Measurements from ENCODE around the gene CD84. TPM values are rescaled to one million over a fixed set of nuclear protein-coding genes. Genes with fewer than 3 reads are reported as not detected.
"Not testable (repeated sequence)": the region's sequence is repeated elsewhere in the genome, so short reads cannot be mapped to it uniquely, and the experiment has no call there.

CD84 gene
- total RNA-seq, 1 donor from 2014 or later = 43.9 TPM

DNA sequence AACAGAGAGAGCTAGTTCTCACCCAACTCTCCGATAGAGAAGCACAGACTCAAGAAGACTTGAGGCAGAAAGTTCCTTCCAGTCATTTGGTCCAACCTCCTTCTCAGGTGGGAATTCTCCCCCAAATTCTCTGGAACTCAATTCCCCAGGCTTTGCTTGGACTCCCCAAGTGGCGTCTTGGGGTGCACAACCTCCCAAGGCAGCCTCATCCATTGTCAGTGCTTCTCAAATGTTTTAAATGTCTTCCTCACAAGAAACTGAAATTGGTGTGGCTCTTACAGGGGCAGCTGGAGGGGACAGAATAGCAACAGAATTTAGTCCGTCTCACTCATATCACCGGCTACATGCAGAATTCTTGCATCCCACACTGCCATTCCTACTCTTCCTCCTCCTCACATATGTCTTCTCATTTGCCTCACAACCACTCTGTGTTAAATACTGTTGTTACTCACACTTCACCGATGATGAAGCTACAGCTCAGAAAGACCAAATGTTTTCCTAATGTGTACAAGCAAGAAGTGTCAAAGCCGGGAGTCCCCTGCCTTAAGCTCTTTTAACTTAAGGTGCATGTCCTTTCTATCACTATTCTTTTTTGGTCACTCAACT, 33.4 kb upstream of the CD84 start:
- intact Hi-C loops (cut with micrococcal nuclease) = no loop called here

DNA sequence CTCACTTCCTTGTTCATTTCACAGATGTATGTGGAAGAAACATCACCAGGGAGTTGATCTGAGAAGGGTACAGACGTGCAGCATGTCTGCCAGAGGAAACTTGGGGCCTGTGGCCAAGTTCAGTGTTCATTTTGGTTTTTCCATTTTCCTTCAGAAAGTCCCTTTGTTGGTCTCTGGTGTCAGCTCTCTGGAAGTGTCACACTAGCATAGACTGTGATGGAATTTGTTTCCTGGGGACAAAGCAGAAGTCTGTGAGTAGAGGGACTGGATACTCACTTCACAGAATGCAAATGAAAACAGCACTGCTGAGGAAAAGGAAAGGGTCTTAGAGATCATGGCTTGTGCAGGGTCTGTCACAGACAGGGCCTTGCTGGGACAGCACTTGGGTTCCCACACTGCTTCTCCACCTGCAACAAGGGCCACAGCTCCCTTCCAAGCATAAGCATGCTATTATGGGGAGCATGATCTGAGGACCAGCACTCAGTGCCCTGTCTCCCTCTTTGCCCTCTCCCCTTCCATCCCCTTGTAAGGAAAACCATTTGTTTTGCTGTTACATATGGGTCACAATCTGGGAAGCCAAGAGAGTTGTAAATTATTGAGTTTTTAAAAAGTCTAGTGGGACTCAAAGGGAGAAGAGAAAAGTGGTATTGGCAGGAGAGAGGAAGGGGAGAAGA, 31.4 kb upstream of the CD84 start:
- intact Hi-C loops (cut with micrococcal nuclease) = no loop called here

DNA sequence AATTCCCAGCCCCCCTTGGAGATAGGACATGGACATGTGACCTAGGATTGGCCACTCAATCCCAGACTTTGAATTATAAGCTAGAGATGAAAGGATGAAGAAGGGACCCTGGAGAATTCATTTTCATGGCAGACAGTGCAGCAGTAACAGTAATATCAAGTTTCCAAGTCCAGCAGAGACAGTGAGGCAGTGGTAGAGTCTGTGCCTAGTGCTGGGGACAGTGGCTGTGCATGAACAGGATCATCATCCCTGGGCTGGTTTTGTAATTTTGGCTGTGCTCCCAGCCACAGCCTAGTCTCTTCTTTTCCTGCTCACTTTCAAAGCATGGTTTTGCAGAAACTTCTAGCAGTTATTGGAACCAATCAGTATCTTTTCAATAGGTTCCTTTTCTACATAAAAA, 29.6 kb upstream of the CD84 start:
- intact Hi-C loops (cut with micrococcal nuclease) = no loop called here

DNA sequence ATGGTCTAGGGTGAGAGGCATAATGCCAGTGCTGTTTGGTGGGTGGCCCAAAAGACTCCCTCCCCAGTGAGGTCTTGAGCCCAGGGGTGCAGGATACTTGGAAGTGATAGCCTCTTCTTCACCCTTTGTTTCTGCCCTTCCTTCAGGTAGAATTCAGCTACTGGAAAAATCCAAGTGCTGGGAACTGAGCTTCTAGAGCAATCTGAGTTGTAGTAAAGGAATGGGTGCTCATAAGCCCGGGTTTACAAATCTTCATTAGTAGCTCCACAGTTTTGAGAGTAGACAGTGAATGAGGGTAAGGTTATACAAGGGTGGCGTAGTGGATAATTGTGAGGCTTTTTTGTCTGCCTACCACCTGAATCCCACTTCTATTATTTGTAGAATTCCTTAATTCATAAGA, 29.2 kb upstream of the CD84 start:
- intact Hi-C loops (cut with micrococcal nuclease) = no loop called here

DNA sequence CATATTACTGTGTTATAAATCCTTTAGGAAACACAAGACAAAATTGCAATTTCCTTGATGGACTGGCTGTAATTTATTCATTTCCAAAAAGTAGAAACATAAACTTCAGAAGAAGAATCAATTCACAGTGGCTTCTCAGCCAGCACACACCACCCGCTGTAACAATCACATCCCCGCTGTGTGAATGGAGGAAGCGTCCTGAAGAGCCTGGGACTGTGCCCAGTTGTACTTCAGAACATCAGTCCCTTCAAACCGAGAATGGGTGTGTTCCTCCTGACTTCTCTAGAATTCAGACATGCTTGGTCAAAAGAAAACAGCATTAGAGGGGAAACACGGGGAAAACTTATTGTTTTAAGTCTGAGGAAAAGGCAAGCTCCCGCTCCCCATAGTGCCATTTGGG, 28.8 kb upstream of the CD84 start:
- intact Hi-C loops (cut with micrococcal nuclease) = no loop called here

DNA sequence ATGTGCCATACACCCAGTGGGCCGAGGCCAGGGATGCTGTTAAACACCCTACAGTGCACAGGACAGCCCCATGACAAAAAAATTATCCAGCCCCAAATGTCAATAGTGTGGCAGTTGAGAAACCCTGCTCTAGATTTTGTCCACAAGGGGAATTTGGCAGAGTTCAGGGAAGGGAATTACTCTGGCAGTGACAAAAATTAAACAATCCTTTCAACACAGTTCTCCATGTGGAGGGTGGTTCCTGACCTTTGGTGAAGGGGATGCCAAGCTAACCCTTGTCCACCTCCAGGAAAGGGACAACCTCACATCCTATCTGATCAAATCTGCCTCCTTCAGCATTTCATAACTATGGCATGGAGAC, 28.4 kb upstream of the CD84 start:
- intact Hi-C loops (cut with micrococcal nuclease) = loop anchor here (1.0 to 2.0 kb wide), 6 partner anchors 57 to 415 kb away; no protein-coding TSS in a partner anchor

DNA sequence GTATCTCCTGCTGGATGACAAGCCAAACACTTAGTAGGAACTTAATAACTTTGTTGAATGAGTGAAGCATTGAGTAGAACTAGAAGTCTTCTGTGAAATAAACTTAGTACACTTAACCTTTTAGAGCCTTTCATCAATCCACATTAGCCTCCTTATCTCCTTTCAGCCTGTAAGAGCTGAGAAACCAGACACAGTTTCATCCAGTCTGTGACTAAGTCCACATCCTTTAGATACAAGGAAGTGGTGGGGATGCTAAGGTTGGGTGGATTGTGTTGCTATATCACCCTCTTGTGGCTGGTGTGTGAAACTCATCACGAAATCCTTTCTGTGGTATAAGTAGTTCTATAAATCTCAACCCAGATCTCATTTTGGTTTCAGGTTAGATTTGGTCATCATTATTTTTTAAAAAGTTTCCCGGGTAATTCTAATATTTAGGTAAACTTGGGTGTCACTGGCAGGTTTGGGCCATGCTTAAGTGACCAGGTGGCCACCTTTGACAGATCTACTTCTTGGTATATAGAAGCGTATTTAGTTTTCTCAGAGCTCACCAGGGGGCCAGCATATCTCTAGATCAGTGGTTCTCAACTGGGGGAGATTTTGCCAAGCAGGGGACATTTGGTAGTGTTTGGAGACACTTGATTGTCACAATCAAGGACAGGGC, 27.8 kb upstream of the CD84 start:
- intact Hi-C loops (cut with micrococcal nuclease) = loop anchor here (1.0 to 2.0 kb wide), 6 partner anchors 57 to 414 kb away; no protein-coding TSS in a partner anchor

DNA sequence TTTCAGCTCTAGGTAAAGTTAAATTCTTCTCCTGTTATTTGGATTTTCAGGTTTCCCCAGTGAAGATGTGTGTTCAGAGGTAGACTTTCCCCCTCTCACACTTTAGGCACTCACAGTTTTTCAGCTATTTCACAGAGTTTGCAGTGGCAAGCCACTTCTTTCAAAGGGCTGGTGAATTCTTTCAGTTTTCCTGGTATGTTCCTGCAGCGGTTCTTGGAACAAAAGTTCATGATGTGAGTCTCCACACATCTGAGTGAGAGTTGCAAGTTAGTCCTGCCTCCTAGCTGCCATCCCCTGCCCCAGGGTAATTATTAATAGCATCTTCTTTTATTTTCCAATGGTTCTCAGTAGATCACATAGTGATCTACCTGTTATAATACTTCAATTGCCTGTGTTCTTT, 27.3 kb upstream of the CD84 start:
- intact Hi-C loops (cut with micrococcal nuclease) = loop anchor here (1.0 to 2.0 kb wide), 6 partner anchors 56 to 414 kb away; no protein-coding TSS in a partner anchor

DNA sequence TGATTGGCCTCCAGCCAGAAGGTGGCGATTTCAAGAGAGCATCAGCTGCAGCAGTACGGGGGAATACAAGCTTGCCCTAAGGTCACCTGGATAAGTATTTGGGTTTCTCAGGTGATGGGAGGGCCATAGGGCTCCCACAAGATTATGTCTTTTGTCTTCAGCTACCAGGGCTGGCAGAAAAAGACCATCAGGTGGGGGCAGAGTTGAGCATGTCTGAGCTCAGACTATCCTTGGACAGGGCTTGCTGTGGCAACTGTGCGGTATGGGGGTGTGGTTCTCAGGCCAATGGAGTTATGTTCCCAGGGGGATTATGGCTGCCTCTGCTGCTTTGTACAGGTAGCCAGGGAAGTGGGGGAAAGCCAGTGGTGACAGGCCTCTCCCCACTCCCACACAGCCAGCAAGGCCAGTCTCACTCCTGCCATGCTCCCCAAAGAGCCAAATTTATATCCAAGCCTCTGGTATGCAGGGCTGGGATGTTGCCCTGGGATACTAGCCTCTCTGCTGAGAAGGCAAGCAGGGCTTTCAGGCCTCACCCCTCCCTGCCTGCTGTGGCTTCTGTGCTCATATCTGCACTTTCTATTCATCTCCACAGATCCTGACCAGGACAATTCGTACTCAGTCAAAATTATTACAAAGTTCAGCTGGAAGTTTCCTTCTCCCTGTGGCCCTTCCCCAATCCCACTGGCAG, 26.6 kb upstream of the CD84 start:
- intact Hi-C loops (cut with micrococcal nuclease) = loop anchor here (2.0 kb wide), 1 partner anchor 413 kb away; no protein-coding TSS in a partner anchor

DNA sequence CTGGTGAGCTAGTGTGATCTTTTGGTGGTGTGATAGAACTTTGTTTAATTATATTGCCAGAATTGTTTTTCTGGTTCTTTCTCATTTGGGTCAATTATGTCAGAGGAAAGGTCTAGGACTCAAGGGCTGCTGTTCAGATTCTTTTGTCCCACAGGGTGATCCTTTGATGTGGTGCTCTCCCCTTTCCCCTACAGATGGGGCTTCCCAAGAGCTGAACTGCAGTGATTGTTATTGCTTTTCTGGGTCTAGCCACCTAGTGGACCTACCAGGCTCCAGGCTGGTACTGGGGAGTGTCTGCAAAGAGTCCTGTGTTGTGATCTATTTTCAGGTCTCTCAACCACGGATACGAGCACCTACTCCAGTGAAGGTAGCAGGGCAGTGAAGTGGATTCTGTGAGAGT, 25.9 kb upstream of the CD84 start:
- intact Hi-C loops (cut with micrococcal nuclease) = no loop called here

DNA sequence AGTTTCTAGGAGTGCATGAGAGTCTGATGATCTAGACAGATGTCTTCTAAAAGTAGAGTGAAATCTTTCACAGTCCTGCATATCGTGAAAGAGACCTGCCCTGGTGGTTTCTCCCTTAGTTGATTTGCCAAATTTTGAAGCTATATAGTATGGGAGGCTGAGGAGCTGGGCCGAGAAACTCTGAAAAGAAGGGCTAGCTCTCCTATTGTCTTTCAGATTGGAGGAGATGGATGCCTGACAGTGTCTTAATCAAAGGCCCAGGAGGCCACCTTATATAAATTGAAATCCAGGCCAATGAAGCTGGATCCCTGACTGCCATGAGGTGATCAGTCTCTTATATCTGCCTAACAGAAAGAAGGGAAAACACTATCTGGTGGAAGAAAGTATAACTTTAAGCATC, 18.4 kb upstream of the CD84 start:
- intact Hi-C loops (cut with micrococcal nuclease) = no loop called here

DNA sequence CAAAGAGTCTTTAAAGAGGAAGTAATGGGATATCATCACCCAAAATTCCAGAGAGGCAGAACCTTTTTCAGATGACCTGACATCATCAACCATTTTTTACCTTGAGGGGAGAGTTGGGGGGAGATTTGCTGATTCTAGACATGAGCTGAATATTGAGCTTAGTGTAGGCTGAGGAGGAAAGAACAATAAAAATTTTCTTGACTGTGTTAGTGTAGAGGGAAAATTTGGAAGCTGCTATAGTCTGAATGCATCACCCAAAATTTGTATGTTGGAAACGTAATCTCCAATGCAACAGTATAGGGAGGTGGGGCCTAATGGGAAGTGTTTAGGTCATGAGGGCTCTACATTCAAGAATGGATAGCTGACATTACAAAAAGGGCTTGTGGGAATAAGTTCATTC, 17.8 kb upstream of the CD84 start:
- intact Hi-C loops (cut with micrococcal nuclease) = no loop called here

DNA sequence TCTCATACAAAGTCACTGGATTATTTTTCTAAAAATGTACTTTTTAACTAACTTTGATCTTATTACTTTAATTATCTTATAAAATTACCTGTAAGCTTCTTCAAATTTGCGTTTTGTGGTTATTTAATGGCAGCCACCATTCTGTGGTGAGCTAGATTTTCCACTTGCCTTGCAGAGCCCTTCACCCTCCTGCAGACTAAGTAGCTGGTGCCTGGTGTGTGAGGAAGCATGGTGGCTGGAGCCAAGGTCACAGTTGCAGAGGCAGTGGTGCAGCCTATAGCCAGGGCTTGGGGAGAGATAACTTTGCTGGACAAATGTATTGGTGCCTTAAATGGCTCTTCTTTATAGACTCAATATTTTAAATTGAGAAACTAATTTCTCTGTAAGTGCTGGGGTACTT, 11.2 kb upstream of the CD84 start:
- intact Hi-C loops (cut with micrococcal nuclease) = no loop called here

DNA sequence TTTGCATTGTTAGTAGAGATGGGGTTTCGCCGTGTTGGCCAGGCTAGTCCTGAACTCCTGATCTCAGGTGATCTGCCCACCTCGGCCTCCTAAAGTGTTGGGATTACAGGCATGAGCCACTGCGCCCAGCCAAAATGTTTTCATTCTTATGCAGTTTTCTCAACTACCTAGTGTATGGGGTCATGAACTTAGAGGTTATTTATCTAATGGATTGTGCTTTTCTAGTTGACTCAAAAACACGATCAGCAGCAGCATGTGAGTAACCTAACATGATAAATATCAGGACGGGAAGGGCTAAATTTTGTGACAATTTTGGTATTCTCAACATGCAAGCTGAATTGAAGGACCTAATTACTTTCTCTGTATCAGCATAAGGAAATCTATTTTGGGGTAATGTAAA, 9.2 kb upstream of the CD84 start:
- intact Hi-C loops (cut with micrococcal nuclease) = no loop called here

DNA sequence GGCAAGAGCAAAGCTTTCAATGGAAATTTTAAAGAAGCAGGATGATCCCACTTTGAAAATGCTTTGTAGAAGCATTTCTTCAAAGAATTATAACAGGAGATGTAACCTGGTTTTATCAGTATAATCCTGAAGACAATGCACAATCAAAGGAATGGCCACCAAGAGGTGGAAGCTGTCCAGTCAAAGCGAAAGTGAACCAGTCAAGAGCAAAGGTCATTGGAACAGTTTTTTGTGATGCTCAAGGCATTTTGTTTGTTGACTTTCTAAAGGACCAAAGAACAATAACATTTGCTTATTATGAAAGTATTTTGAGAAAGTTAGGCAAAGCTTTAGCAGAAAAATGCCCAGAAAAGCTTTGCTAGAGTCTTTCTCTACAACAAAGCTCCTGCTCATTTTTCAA, 5.5 kb upstream of the CD84 start:
- intact Hi-C loops (cut with micrococcal nuclease) = no loop called here

DNA sequence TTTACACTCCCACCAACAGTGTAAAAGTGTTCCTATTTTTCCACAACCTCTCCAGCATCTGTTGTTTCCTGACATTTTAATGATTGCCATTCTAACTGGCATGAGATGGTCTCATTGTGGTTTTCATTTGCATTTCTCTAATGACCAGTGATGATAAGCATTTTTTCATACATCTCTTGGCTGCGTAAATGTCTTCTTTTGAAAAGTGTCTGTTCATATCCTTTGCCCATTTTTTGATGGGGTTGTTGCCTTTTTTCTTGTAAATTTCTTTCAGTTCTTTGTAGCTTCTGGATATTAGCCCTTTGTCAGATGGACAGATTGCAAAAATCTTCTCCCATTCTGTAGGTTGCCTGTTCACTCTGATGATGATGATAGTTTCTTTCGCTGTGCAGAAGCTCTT, 3.7 kb upstream of the CD84 start:
- intact Hi-C loops (cut with micrococcal nuclease) = not testable (repeated sequence)

DNA sequence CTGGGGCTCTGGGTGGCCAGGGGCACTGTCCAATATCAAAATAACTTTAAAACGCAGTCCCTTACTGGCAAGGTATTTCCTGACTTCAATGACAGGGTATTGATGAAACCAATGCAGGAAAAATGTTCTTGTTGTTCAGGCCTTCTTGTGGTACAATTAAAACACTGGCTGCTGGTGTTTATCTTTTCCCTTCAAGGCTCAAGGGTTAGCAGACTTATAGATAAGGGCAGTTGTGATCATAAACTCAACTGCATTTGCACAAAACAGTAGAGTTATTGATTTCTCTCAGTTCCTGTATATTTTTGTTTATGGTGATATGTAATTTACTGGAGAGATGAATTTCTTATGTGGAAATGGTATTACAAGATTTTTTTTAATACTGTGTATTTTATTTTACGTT, 2.7 kb upstream of the CD84 start:
- intact Hi-C loops (cut with micrococcal nuclease) = no loop called here

DNA sequence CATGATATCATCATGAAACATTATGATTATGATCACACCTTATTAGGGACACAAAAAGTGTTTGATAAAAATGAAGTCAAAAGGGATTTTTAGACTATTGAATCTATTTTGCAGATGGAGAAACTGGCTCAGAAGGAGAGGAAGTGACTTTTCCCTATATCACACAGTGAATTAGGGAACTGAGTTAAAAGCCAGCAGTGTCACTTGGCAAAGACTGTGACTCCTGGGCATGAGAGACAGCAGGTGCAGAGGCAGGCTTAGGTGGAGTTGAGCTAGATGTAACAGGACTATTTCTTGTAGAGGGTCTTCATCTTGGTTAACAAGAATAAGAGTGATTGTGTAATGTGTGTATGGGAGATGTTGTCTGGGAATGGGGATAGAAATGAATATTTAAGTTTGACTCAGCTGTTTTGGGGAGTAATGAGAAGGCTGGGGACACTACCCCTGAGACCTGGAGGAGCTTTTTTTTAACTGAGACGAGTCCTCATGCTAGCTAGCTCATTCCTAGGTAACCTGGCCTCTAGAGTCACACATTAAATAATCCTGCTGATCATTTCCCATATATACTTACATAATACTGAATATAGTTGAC, 1.0 kb upstream of the CD84 start:
- intact Hi-C loops (cut with micrococcal nuclease) = no loop called here

DNA sequence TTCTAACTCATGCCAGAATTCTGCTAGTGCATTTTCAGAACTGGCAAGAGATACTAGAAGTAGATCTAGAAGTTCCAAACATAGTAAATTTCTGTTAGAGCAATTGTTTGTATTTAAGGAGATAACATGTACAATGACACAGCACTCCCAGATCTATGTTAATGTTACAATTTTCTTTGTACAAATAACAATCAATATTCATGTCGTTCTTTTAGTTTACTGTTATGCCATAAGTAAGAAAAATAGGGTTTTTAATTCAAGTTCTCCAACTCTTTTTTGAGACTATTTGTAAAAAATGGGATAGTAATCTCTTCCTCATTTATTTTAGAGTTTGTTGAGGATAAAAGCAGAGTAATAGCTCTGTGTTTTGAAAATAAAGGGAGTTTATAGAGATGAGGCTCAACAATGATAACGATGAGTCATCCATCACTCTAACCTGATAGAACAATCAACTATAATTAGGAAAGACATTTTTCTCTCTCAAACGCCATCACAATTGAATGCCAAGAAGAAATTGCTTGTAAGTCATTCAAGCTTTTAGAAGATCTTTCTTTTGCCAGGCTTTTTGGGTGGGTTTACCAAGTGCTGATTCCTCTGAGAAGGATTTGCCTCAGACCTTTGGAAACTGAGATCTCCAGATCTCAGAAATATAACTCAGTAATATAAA, 638 bp downstream of the CD84 start:
- intact Hi-C loops (cut with micrococcal nuclease) = loop anchor here (2.0 to 5.0 kb wide), 4 partner anchors 18 to 134 kb away; partner anchors contain the start of gene CD48

DNA sequence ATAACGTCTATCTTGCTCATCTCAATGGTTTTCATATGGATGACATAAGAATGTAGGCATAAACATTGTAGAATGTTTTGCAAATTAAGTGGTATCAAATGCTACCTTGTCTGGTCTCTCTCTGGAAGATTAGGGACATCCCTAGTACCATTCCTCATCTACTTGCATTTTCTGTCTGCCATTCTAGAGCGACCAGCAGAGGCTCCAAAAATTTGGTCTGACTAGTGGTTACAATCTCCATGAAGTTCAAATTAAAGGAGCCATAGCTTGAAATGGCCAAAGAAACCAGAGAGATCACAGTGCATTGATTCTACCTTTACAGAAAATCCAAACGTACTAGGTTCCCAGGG, 1.1 kb downstream of the CD84 start:
- intact Hi-C loops (cut with micrococcal nuclease) = loop anchor here (2.0 to 5.0 kb wide), 4 partner anchors 17 to 134 kb away; partner anchors contain the start of gene CD48

DNA sequence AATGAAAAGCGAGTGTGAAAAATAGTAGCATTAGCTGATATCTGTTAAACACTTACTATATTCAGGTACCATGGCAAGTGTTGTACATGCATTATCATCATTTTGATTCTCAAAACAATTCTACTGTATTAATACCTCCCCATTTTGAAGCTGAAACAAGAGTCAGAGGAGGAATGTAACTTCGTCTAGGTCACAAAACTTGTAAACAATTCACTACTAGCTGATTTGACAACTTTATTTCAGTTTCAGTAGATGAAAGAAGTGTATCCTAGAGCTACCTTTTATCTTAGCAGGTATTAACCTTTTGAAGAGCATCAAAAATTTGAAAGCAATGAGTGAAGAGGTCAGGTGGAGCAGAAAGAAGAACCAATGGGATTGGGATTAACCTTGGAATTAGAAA, 1.6 kb downstream of the CD84 start:
- intact Hi-C loops (cut with micrococcal nuclease) = loop anchor here (2.0 to 5.0 kb wide), 5 partner anchors 17 to 135 kb away; partner anchors contain the start of genes CD48 and SLAMF6

Data from T-helper 2 cell treated with Interferon-gamma antibody and Interleukin-4, amounts not matched to agents 100 ng/mL and 5 ng/mL, for 36 hours (primary cell).